Measurements from ENCODE around the gene KRTAP9-7.

DNA sequence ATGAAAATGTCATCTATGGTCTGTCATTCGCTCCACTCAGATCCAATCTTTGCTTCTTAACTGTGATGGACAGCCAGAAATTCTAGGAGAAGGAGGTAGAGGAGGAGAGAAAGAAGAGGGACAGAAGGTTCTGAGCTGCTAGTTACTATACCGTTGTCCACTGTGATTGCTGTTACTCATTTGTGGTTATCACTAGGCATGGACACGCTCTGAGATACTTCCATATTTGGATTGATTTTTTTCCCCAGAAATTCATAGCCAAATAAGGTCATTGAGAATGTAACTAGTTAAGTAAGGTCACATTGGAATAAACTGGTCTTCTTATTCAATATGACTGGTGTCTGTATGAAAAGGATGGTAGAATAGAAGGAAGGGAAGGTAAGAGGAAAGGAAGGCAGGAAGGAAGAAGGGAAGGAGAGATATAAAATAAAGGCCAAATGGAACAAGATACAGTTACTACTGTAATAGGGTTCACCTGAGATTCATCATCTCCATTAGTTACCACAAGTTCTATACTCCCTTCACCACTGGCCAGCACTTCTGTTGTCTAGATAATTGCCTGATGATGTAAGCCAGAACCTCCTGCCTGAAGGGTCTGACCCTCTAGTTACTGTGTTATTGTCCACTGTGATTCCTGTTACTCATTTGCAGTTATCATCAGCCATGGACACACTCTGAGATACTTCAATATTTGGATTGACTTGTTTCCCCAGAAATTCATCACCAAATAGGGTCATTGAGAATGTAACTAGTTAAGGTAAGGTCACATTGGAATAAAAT is 2.9 kb downstream of the KRTAP9-7 start:
- TF ChIP-seq POLR2AphosphoS5 (IDR thresholded peaks at IDR 0.05; ENCODE audit: low read depth, low read length) = no peak
- TF ChIP-seq, protein P1, sequence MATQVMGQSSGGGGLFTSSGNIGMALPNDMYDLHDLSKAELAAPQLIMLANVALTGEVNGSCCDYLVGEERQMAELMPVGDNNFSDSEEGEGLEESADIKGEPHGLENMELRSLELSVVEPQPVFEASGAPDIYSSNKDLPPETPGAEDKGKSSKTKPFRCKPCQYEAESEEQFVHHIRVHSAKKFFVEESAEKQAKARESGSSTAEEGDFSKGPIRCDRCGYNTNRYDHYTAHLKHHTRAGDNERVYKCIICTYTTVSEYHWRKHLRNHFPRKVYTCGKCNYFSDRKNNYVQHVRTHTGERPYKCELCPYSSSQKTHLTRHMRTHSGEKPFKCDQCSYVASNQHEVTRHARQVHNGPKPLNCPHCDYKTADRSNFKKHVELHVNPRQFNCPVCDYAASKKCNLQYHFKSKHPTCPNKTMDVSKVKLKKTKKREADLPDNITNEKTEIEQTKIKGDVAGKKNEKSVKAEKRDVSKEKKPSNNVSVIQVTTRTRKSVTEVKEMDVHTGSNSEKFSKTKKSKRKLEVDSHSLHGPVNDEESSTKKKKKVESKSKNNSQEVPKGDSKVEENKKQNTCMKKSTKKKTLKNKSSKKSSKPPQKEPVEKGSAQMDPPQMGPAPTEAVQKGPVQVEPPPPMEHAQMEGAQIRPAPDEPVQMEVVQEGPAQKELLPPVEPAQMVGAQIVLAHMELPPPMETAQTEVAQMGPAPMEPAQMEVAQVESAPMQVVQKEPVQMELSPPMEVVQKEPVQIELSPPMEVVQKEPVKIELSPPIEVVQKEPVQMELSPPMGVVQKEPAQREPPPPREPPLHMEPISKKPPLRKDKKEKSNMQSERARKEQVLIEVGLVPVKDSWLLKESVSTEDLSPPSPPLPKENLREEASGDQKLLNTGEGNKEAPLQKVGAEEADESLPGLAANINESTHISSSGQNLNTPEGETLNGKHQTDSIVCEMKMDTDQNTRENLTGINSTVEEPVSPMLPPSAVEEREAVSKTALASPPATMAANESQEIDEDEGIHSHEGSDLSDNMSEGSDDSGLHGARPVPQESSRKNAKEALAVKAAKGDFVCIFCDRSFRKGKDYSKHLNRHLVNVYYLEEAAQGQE (IDR thresholded peaks at IDR 0.05; ENCODE audit: insufficient read depth in 1 of 2, low read depth in 2 of 2, low read length in 2 of 2) = no peak
- TF ChIP-seq TAF1 (IDR thresholded peaks at IDR 0.05; ENCODE audit: borderline replicate concordance, insufficient read depth, low read length) = no peak
